Erythroblast (primary cell): Measurements from ENCODE around the gene FBXL17.

ENCODE experiments used
- DNase-seq, 2 experiments: peaks; one replicate each; lab custom pipeline; 2025; lab: John Stamatoyannopoulos, UW
- GATA1 ChIP-seq: IDR thresholded peaks from 2 replicates; pipeline ENCODE4 v1.6.1; 2011; ENCODE audit warnings: low read depth, mild to moderate bottlenecking, control low read depth, low read length, moderate library complexity
- POLR2A ChIP-seq: IDR thresholded peaks from 2 replicates; pipeline ENCODE4 v1.6.1; 2011; ENCODE audit warnings: mild to moderate bottlenecking, low read length

FBXL17 gene

DNA sequence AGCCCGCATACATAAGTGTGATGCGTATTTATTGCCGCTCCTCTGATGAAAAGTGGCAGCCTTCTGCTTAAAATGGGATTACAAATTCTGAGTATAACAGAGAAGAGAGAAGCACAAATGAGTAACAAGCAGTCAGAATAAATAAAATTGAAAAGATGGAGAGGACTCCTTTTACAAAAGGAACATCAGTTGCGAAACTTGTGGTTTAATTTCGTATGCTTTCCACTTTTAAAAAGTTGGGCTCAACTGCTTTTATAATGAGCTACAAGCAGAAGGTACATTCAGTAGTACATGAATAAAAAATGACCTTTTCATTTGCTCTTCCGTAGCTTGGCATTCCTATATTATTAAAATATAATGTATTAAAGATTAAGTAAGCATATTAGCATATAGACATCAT is 320.0 kb downstream of the FBXL17 start:
- no peak for DNase-seq
- TF ChIP-seq POLR2A: no peak
- TF ChIP-seq GATA1: no peak

- TF ChIP-seq POLR2A: no peak
- TF ChIP-seq GATA1: no peak
Measured at GRCh38 chr5:108060340-108060739, 321.6 kb downstream of the FBXL17 start.

GRCh38 chr5:108059334-108059733 is 322.6 kb downstream of the FBXL17 start:
- TF ChIP-seq POLR2A (no peak), GATA1 (no peak)

More at GRCh38 chr5:108060340-108060739, 321.6 kb downstream of the FBXL17 start:
- DNase-seq: no peak

DNA sequence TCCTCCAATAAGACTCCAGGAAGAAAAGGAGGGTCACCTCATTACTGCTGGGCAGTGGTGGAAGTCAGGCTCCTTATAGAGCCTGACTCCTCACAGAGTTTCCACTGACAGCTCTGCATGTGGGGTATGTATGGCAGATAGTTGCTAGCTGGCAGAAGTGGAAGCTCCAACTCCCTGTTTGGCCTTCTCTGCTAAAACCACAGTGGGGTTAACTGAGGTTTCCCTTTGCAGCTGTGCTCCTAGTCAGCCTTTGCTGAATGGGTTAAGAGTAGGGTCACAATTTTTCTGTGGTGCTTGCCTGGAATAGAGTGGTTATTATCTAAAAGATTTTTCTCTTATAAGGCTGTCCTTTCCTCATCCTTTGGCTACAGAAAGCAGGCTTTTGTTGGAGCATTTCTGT is 327.5 kb downstream of the FBXL17 start:
- no peak for TF ChIP-seq GATA1
- TF ChIP-seq POLR2A: no peak
- no peak for DNase-seq

More at GRCh38 chr5:108059334-108059733, 322.6 kb downstream of the FBXL17 start:
- DNase-seq: no peak

DNA sequence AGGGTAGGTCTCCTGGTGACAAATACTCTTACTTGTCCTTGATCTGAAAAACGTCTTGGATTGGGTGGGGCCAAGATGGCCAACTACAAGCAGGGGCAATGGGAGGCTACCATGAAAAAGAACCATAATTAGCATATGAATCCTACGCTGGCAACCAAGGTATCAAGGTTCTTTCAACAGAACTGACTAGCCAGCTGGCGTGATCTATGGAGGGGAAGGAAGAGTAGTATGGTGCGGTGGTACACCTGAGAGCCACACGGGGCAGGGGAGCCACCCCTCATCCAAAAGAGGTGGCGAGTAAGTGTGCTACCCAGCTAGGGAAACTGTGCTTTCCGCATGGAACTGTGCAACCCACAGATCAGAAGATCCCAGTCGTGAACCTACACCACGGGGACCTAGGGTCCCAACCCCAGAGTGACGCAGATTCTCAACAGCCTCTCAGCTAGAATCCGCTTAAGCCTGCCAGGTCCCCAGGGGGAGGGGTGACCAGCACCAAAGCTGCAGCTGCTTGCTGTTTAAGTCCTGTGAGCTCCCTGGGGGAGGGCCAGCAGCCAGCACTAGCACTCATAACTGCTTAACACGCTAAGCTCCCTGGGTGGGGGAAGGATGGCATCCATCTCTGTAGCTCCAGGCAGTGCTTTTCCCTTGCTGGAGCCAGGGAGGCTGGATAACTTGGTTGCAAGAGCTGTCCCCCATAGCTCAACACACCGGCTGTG is 334.8 kb downstream of the FBXL17 start:
- no peak for TF ChIP-seq GATA1
- no peak for TF ChIP-seq POLR2A

DNA sequence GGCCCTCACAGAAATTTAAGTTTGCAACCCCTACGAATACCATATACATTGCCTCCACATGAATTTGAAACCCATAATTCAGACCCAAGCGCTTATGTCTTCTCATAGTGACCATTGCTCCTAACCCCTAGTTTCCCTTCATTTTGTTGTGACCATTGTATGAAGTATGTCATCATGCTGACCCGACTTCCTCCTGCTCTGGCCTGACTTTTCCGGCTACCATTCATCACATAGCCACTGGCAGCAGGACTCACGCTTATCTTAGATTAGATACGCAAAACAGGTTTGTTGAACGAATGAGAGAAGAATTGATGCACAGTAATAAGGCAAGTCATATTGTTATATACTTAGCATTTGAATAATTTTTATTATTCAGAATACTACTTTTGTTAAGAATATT is 345.4 kb downstream of the FBXL17 start:
- DNase-seq: no peak
- no peak for TF ChIP-seq POLR2A
- no peak for TF ChIP-seq GATA1

More for the DNA sequence above, 334.8 kb downstream of the FBXL17 start:
- no peak for DNase-seq

DNA sequence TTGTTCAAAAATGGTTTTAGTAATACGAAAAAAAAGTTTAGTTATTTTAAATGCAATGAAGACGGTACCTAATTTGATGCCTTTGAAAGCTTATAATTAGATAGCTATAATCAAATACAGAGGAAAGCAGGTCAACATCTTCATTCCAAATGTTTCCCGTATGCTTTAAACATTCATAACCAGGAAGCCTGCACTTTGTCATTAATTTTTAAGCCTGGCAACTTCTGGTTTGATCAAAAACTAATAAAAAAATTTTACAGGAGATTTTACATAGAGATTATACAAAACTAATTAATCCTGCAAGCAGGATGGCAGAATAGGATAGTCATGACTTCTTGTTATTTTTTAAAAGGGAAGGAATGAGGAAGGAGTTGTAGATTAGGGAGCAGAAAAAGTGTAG is 353.0 kb downstream of the FBXL17 start:
- no peak for DNase-seq
- no peak for TF ChIP-seq POLR2A
- TF ChIP-seq GATA1: no peak

- DNase-seq: no peak
- TF ChIP-seq GATA1 (no peak), POLR2A (no peak)
Measured at GRCh38 chr5:108028412-108028811, 353.5 kb downstream of the FBXL17 start.

GRCh38 chr5:108025957-108026356 is 355.9 kb downstream of the FBXL17 start:
- no peak for DNase-seq
- TF ChIP-seq GATA1 (no peak), POLR2A (no peak)

DNA sequence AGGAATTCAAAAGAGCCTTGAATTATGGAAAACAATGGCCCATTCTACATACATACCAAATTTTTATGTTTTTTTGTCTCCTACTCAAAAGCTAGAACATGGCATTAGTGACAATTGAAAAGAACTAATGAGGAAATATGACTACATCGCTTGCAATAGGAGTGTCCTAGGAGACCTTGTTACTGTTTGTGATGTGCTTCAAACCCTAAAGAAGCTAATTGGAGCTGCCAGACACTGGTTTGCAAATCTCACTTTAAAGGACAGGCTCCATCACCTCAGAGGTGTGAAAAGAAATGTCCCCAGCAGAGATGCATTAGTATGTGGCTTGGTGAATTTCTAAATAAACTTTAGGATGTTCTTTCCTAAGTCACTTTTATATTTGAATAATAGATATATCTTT is 356.9 kb downstream of the FBXL17 start:
- DNase-seq: no peak
- TF ChIP-seq GATA1: no peak
- no peak for TF ChIP-seq POLR2A

DNA sequence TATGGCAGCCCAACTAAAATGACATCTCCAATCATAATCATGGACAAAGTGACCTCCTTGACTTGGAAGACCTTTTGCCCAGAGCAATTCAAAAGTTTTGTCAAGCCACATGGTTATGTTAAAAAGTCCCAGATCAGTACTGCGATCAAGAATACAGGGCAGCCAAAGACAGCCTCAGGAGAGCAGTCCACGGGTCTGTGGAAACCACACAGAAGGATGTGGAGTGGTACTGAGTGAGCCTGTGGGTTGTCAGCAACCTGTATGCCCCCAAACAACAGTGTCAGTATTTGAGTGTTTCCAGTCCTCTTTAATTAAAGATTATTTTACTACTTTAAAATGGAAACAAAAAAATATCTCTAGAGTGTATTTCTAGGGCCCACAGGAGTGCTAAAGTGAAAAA is 365.8 kb downstream of the FBXL17 start:
- no peak for DNase-seq
- TF ChIP-seq GATA1 (no peak), POLR2A (no peak)

- no peak for TF ChIP-seq GATA1
- no peak for TF ChIP-seq POLR2A
- DNase-seq: no peak
Measured at GRCh38 chr5:108006791-108007190, 375.1 kb downstream of the FBXL17 start.

GRCh38 chr5:108003178-108003577 is 378.7 kb downstream of the FBXL17 start:
- TF ChIP-seq POLR2A (no peak), GATA1 (no peak)
- DNase-seq: peak; percentile 64 to 77

DNA sequence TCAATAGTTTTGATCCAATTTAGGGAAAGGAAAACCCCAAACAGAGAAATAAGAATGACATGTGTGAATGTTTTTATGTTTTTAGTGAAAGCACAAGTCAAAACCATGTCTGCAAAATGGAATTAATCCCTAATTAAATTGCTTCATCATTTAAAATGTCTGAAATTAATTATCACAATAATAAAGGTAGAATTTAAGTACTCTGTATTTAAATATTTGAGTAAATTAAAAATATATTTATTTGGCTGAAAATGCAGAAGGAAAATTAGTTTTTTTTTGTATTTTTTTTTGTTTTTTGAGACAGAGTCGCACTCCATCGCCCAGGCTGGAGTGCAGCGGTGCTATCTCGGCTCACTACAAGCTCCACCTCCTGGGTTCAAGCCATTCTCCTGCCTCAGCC is 380.7 kb downstream of the FBXL17 start:
- TF ChIP-seq GATA1: no peak
- TF ChIP-seq POLR2A: no peak
- DNase-seq: no peak

GRCh38 chr5:107997338-107997980 is 384.4 kb downstream of the FBXL17 start:
- no peak for DNase-seq
- TF ChIP-seq GATA1 (no peak), POLR2A (no peak)
